Endodermal cell (in vitro differentiated cells): Measurements from ENCODE around the gene ZNF320. TPM values are rescaled to one million over a fixed set of nuclear protein-coding genes. Genes with fewer than 3 reads are reported as not detected.
A peak's percentile ranks its signal among the peaks of the same experiment; 100 is the strongest.
"Not testable (repeated sequence)": the region's sequence is repeated elsewhere in the genome, so short reads cannot be mapped to it uniquely, and the experiment has no call there.

Experiments used
- DNase-seq: peaks from one replicate; pipeline ENCODE4 v3.0.0-alpha.2; 2017
- H3K27ac ChIP-seq: 2 replicates; pipeline ENCODE4 v1.5.1; 2013; ENCODE audit warnings: mild to moderate bottlenecking, low read depth, low read length, moderate library complexity
- H3K27me3 ChIP-seq: 2 replicates; pipeline ENCODE4 v1.6.1; 2013; ENCODE audit warnings: mild to moderate bottlenecking, low read length, moderate library complexity; ENCODE audit not compliant: insufficient read depth, control insufficient read depth, poor library complexity, severe bottlenecking
- H3K36me3 ChIP-seq: 2 replicates; pipeline ENCODE4 v1.7.0; 2013; ENCODE audit warnings: mild to moderate bottlenecking, low read length, moderate library complexity; ENCODE audit not compliant: control insufficient read depth, insufficient read depth
- H3K4me1 ChIP-seq: one replicate; pipeline ENCODE4 v1.7.0; 2013; ENCODE audit warnings: low read length; ENCODE audit not compliant: control insufficient read depth, insufficient read depth
- H3K4me3 ChIP-seq: 2 replicates; pipeline ENCODE4 v1.5.1; 2013; ENCODE audit warnings: mild to moderate bottlenecking, low read length, moderate library complexity
- H3K9ac ChIP-seq: 2 replicates; pipeline ENCODE4 v1.6.1; 2013; ENCODE audit warnings: mild to moderate bottlenecking, low read length, moderate library complexity; ENCODE audit not compliant: poor library complexity, severe bottlenecking; ENCODE audit errors: extremely low read depth
- H3K9me3 ChIP-seq: 2 replicates; pipeline ENCODE4 v1.6.1; 2013; ENCODE audit warnings: mild to moderate bottlenecking, low read length, moderate library complexity; ENCODE audit not compliant: control insufficient read depth
- H3K27ac Mint-ChIP-seq: 2 replicates; pipeline ENCODE4 v1.8.0; 2020; ENCODE audit warnings: mixed read lengths
- H3K27me3 Mint-ChIP-seq: 2 replicates; pipeline ENCODE4 v1.8.0; 2021; ENCODE audit warnings: mild to moderate bottlenecking, mixed read lengths; ENCODE audit not compliant: insufficient read depth
- H3K36me3 Mint-ChIP-seq: 2 replicates; pipeline ENCODE4 v1.8.0; 2020; ENCODE audit warnings: low read depth, mixed read lengths
- H3K4me1 Mint-ChIP-seq: 2 replicates; pipeline ENCODE4 v1.8.0; 2020; ENCODE audit warnings: mixed read lengths
- H3K4me3 Mint-ChIP-seq: 2 replicates; pipeline ENCODE4 v1.8.0; 2020; ENCODE audit warnings: mild to moderate bottlenecking, moderate library complexity, mixed read lengths
- H3K9me3 Mint-ChIP-seq: 2 replicates; pipeline ENCODE4 v1.8.0; 2020; ENCODE audit warnings: mild to moderate bottlenecking, mixed read lengths
- WGBS, 2 experiments: methylation state at CpG; one replicate each; pipeline versions ENCODE4 v1.1.5 to v1.1.7; 2013; ENCODE audit warnings: missing lambda C conversion rate in 2 of 2, mixed read lengths in 1 of 2; ENCODE audit not compliant: insufficient coverage in 1 of 2, insufficient read length in 1 of 2; 5-methylcytosine and 5-hydroxymethylcytosine counted together
- total RNA-seq, 2 donors: library from RNA; stranded (reverse); fragmentation: NEBNext Ultra II Directional in 1 of 2; extraction: Animal tissue kit (Norgen Biotek cat#: 25700) in 1 of 2; gene quantifications; 2 replicates in 1 of 2; 3 replicates in 1 of 2; pipeline ENCODE4 v1.2.1, GENCODE V29; 2021
- TF ChIP-seq, protein P1 (sequence below): fragments of 200-600 bp; sonication (generic); conservative IDR thresholded peaks from 2 replicates; pipeline ENCODE4 v1.5.0; 2021; ENCODE audit warnings: antibody characterized with exemption, mild to moderate bottlenecking

The ZNF320 gene
- total RNA-seq, 2 donors from 2014 or later: 33.5 to 37.5 TPM

DNA sequence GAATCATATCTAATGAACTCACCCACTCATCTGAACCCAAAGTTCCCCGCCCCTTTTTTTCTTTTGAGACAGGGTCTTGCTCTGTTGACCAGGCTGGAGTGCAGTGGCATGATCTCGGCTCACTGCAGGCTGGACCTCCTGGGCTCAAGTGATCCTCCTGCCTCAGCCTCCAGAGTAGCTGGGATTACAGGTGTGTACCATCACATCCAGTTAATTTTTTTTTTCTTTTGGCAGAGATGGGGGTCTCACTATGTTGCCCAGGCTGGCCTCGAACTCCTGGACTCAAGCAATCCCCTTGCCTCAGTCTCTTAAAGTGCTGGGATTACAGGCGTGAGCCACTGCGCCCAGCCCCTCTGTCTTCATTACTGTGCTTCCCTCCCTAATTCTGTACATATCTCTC, 43.5 kb upstream of the ZNF320 start:
- Mint-ChIP-seq H3K4me3 (peak overlapping the region; percentile 78), H3K36me3 (peaks cover 31% of the 10 kb centered on the region), H3K4me1 (peaks cover 46% of the 10 kb centered on the region)
- not testable (repeated sequence) for H3K27ac ChIP-seq, H3K9ac ChIP-seq, DNase-seq, H3K27ac Mint-ChIP-seq, H3K9me3 ChIP-seq, H3K27me3 Mint-ChIP-seq, H3K9me3 Mint-ChIP-seq, H3K27me3 ChIP-seq, H3K4me1 ChIP-seq
- Histone ChIP-seq H3K4me3 (peak overlapping the region; percentile 94), H3K36me3 (peaks cover 32% of the 10 kb centered on the region)
- 89 to 100% methylated on average over 3 to 5 of the region's 5 CpGs for WGBS, 2 experiments

DNA sequence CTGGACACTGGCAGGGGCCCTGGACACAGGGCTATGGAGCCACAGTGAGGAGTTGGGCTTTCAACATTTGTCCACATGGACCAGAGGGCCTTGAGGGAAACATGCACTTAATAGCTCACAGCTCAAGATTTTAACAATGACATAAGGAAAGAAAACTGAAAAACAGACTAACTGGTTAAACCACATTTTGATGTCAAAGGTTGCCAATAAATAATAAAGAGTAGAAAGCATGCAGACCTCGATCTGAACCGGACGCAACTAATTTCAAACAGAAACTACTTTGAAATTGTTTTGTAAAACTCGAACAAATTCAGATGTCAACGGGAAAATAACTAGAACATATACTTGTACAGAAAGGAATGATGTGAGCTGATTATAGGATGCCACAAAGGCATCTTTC, 41.3 kb upstream of the ZNF320 start:
- Mint-ChIP-seq H3K27me3 (no peaks in the 10 kb centered on the region), H3K36me3 (peaks cover 49% of the 10 kb centered on the region), H3K9me3 (no peaks in the 10 kb centered on the region), H3K27ac (peak overlapping the region; percentile 24), H3K4me1 (peaks cover 31% of the 10 kb centered on the region), H3K4me3 (no peak overlapping the region)
- Histone ChIP-seq H3K27me3 (no peaks in the 10 kb centered on the region), H3K4me3 (no peak overlapping the region), H3K9ac (no peak overlapping the region), H3K9me3 (peaks cover 20% of the 10 kb centered on the region), H3K4me1 (no peaks in the 10 kb centered on the region), H3K27ac (no peak overlapping the region), H3K36me3 (peaks cover 52% of the 10 kb centered on the region)
- WGBS, 2 experiments: 88 to 100% methylated on average over 5 of the region's 5 CpGs
- no peak for DNase-seq
- TF ChIP-seq, protein P1, sequence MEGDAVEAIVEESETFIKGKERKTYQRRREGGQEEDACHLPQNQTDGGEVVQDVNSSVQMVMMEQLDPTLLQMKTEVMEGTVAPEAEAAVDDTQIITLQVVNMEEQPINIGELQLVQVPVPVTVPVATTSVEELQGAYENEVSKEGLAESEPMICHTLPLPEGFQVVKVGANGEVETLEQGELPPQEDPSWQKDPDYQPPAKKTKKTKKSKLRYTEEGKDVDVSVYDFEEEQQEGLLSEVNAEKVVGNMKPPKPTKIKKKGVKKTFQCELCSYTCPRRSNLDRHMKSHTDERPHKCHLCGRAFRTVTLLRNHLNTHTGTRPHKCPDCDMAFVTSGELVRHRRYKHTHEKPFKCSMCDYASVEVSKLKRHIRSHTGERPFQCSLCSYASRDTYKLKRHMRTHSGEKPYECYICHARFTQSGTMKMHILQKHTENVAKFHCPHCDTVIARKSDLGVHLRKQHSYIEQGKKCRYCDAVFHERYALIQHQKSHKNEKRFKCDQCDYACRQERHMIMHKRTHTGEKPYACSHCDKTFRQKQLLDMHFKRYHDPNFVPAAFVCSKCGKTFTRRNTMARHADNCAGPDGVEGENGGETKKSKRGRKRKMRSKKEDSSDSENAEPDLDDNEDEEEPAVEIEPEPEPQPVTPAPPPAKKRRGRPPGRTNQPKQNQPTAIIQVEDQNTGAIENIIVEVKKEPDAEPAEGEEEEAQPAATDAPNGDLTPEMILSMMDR: no peak

DNA sequence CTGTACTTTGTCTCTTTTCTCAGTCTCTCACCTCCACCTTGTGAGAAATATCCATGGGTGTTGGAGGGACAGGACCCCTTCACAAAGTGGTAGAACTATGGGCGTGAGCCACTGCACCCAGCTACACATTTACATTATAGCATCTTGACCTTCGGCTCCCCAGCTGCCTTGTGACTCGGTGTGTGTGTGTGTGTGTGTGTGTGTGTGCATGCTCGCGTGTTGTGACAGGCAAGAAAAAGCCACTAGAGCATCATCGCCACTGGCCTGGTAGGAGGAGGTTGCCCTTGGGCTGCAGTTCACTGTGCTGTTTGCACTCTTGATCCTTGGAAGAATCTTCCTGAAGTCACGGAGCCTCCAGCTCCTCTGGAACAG, 39.5 kb upstream of the ZNF320 start:
- DNase-seq: no peak
- Histone ChIP-seq H3K27ac (no peak overlapping the region), H3K9ac (no peak overlapping the region), H3K4me3 (no peak overlapping the region), H3K4me1 (no peaks in the 10 kb centered on the region), H3K9me3 (peaks cover 20% of the 10 kb centered on the region), H3K36me3 (peaks cover 64% of the 10 kb centered on the region), H3K27me3 (no peaks in the 10 kb centered on the region)
- Mint-ChIP-seq H3K36me3 (peaks cover 64% of the 10 kb centered on the region), H3K27me3 (no peaks in the 10 kb centered on the region), H3K4me1 (peaks cover 31% of the 10 kb centered on the region), H3K9me3 (no peaks in the 10 kb centered on the region), H3K27ac (peak overlapping the region; percentile 25), H3K4me3 (no peak overlapping the region)
- WGBS, 2 experiments: 91 to 92% methylated on average over 2 to 6 of the region's 7 CpGs
- TF ChIP-seq, protein P1: no peak
